Stimulated activated CD4-positive, alpha-beta T cell treated with anti-CD3 and anti-CD28 coated beads, Interleukin-4, amount 100 ng/mL, for 24 hours (primary cell): Measurements from ENCODE around the gene CCR9.

Experiments
- DNase-seq: peaks from one replicate; pipeline ENCODE4 v3.0.0-alpha.2; 2020

CCR9 gene

GRCh38 chr3:45939341-45939771, 53.0 kb downstream of the CCR9 start:
- no peak for DNase-seq

- no peak for DNase-seq
Measured at GRCh38 chr3:45940004-45940780, 53.8 kb downstream of the CCR9 start.

- no peak for DNase-seq
Measured at GRCh38 chr3:45940781-45941365, 54.5 kb downstream of the CCR9 start.

GRCh38 chr3:45942051-45942825, 55.9 kb downstream of the CCR9 start:
- no peak for DNase-seq

- peak; percentile 53 for DNase-seq
Measured at GRCh38 chr3:45943207-45943846, 57.0 kb downstream of the CCR9 start, which contains the start of gene CXCR6. CXCR6 (plus strand) TSS chr3:45943464; CDS start chr3:45946482, 3,018 bp downstream.

GRCh38 chr3:45944830-45945620, 58.7 kb downstream of the CCR9 start:
- no peak for DNase-seq

GRCh38 chr3:45946307-45946706, 60.0 kb downstream of the CCR9 start:
- no peak for DNase-seq

GRCh38 chr3:45946875-45947274, 60.5 kb downstream of the CCR9 start:
- DNase-seq = no peak

- DNase-seq = no peak
Measured at GRCh38 chr3:45947361-45947760, 61.0 kb downstream of the CCR9 start.

- DNase-seq = no peak
Measured at GRCh38 chr3:45948311-45948781, 62.0 kb downstream of the CCR9 start.

- DNase-seq = no peak
Measured at GRCh38 chr3:45948881-45949280, 62.5 kb downstream of the CCR9 start.

- DNase-seq = no peak
Measured at GRCh38 chr3:45949432-45949831, 63.1 kb downstream of the CCR9 start.

GRCh38 chr3:45950131-45950530, 63.8 kb downstream of the CCR9 start:
- no peak for DNase-seq

GRCh38 chr3:45950686-45951600, 64.6 kb downstream of the CCR9 start:
- peak; percentile 54 for DNase-seq

GRCh38 chr3:45951946-45952345, 65.6 kb downstream of the CCR9 start:
- DNase-seq = no peak

GRCh38 chr3:45952456-45952855, 66.1 kb downstream of the CCR9 start:
- no peak for DNase-seq
